Neural crest cell (in vitro differentiated cells): ENCODE results near the gene LRMDA. TPM values are rescaled to one million over a fixed set of nuclear protein-coding genes. Genes with fewer than 3 reads are reported as not detected.
A peak's percentile ranks its signal among the peaks of the same experiment; 100 is the strongest.

Experiments
- DNase-seq: peaks from one replicate; pipeline ENCODE4 v3.0.0; 2021; ENCODE audit warnings: low read depth, mixed read lengths, low spot score
- H3K27ac Mint-ChIP-seq: one replicate; pipeline ENCODE4 v1.8.0; 2021; ENCODE audit warnings: mild to moderate bottlenecking, mixed read lengths; ENCODE audit not compliant: unreplicated experiment
- H3K27me3 Mint-ChIP-seq: 2 replicates; pipeline ENCODE4 v1.8.0; 2021; ENCODE audit warnings: low read depth, mild to moderate bottlenecking, mixed read lengths
- H3K36me3 Mint-ChIP-seq: 2 replicates; pipeline ENCODE4 v1.8.0; 2021; ENCODE audit warnings: low read depth, mild to moderate bottlenecking, mixed read lengths
- H3K4me1 Mint-ChIP-seq: 2 replicates; pipeline ENCODE4 v1.8.0; 2021; ENCODE audit warnings: mixed read lengths
- H3K4me3 Mint-ChIP-seq: one replicate; pipeline ENCODE4 v1.8.0; 2021; ENCODE audit warnings: mild to moderate bottlenecking, mixed read lengths
- H3K9me3 Mint-ChIP-seq: 2 replicates; pipeline ENCODE4 v1.8.0; 2021; ENCODE audit warnings: mixed read lengths
- CTCF ChIP-seq: fragments of 200-600 bp; sonication (generic); conservative IDR thresholded peaks from 2 replicates; pipeline ENCODE4 v1.5.0; 2021; ENCODE audit warnings: antibody characterized with exemption, mild to moderate bottlenecking
- total RNA-seq: library from RNA; stranded (reverse); gene quantifications from 2 replicates; pipeline ENCODE4 v1.2.1, GENCODE V29; 2021

The LRMDA gene
- total RNA-seq, 1 donor from 2014 or later: 3.1 TPM

- Mint-ChIP-seq H3K4me3 (no peak overlapping the region), H3K36me3 (no peaks in the 10 kb centered on the region), H3K4me1 (peaks cover 23% of the 10 kb centered on the region), H3K27me3 (no peaks in the 10 kb centered on the region), H3K27ac (no peak overlapping the region), H3K9me3 (no peaks in the 10 kb centered on the region)
- DNase-seq: no peak
- TF ChIP-seq CTCF: no peak
Measured at GRCh38 chr10:75976681-75977080, 545.3 kb downstream of the LRMDA start.

GRCh38 chr10:75977139-75977538 lies 545.7 kb downstream of the LRMDA start:
- no peaks in the 10 kb centered on the region for H3K27me3 Mint-ChIP-seq
- no peaks in the 10 kb centered on the region for H3K36me3 Mint-ChIP-seq

GRCh38 chr10:75978213-75978612 lies 546.8 kb downstream of the LRMDA start:
- Mint-ChIP-seq H3K4me1 (peaks cover 16% of the 10 kb centered on the region), H3K27ac (no peak overlapping the region), H3K27me3 (no peaks in the 10 kb centered on the region), H3K9me3 (no peaks in the 10 kb centered on the region), H3K4me3 (no peak overlapping the region), H3K36me3 (no peaks in the 10 kb centered on the region)
- no peak for TF ChIP-seq CTCF
- DNase-seq: no peak

More at GRCh38 chr10:75977139-75977538, 545.7 kb downstream of the LRMDA start:
- no peak for DNase-seq
- no peak for TF ChIP-seq CTCF
- Mint-ChIP-seq H3K27ac (no peak overlapping the region), H3K4me3 (no peak overlapping the region), H3K4me1 (peaks cover 23% of the 10 kb centered on the region), H3K9me3 (no peaks in the 10 kb centered on the region)

GRCh38 chr10:75980419-75981002 lies 549.1 kb downstream of the LRMDA start:
- Mint-ChIP-seq H3K27me3 (no peaks in the 10 kb centered on the region), H3K9me3 (no peaks in the 10 kb centered on the region), H3K4me3 (no peak overlapping the region), H3K4me1 (peaks cover 16% of the 10 kb centered on the region), H3K36me3 (no peaks in the 10 kb centered on the region), H3K27ac (peak overlapping the region; percentile 69)
- TF ChIP-seq CTCF: no peak
- DNase-seq: no peak

- no peaks in the 10 kb centered on the region for H3K9me3 Mint-ChIP-seq
- H3K27me3 Mint-ChIP-seq: no peaks in the 10 kb centered on the region
- no peak for TF ChIP-seq CTCF
- H3K4me1 Mint-ChIP-seq: peaks cover 16% of the 10 kb centered on the region
- H3K36me3 Mint-ChIP-seq: no peaks in the 10 kb centered on the region
- no peak for DNase-seq
- H3K27ac Mint-ChIP-seq: no peak overlapping the region
- H3K4me3 Mint-ChIP-seq: no peak overlapping the region
Measured at GRCh38 chr10:75982611-75983369, 551.4 kb downstream of the LRMDA start.
